ENCODE results near the gene CPNE5.

Gene CPNE5

DNA sequence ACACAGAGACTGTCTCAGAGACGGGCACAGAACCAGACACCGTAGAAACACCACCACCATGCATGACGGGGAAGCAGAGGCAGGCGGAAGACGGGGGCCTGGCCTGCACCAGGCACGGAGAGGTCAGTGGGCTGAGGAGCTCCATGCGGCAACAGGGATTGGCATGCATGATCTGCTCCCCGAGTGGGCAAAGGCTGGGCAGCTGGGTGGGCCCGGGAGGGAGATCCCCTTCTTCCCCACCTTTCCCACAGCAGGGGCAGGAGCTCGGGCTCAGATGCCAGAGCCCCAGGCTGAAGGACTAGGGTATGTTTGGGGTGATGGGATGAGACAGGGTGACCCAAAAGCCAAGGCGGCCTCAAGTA, 98.4 kb downstream of the CPNE5 start:
- Histone ChIP-seq H3K9ac (ENCODE audit: low read length) (no peak overlapping the region), H3K36me3 (replicated peaks; ENCODE audit: insufficient read depth, low read length) (no peaks in the 10 kb centered on the region), H3K4me3 (ENCODE audit: low read length) (no peak overlapping the region), H3K4me1 (ENCODE audit: low read length) (no peaks in the 10 kb centered on the region), H3F3A (ENCODE audit: insufficient read depth, low read length) (no peaks in the 10 kb centered on the region), H4K20me1 (ENCODE audit: insufficient read depth, low read length) (no peaks in the 10 kb centered on the region), H3K4me2 (ENCODE audit: low read depth, low read length) (no peak overlapping the region), H2AFZ (ENCODE audit: low read length) (no peak overlapping the region), H3K79me2 (ENCODE audit: low read length) (no peaks in the 10 kb centered on the region), H3K9me3 (replicated peaks; ENCODE audit: insufficient read depth, low read length) (no peaks in the 10 kb centered on the region), H3K27me3 (replicated peaks; ENCODE audit: insufficient read depth, low read length) (no peaks in the 10 kb centered on the region), H3K9me2 (replicated peaks; ENCODE audit: insufficient read depth, low read length) (no peaks in the 10 kb centered on the region), H3K27ac (ENCODE audit: low read length) (no peak overlapping the region)
- no peak for DNase-seq
- TF ChIP-seq EZH2phosphoT487 (IDR thresholded peaks at IDR 0.05; ENCODE audit: low read length) = no peak
- no peak for TF ChIP-seq EZH2 (optimal IDR thresholded peaks at IDR 0.05; ENCODE audit: low read depth, low read length)
- TF ChIP-seq, protein P1, sequence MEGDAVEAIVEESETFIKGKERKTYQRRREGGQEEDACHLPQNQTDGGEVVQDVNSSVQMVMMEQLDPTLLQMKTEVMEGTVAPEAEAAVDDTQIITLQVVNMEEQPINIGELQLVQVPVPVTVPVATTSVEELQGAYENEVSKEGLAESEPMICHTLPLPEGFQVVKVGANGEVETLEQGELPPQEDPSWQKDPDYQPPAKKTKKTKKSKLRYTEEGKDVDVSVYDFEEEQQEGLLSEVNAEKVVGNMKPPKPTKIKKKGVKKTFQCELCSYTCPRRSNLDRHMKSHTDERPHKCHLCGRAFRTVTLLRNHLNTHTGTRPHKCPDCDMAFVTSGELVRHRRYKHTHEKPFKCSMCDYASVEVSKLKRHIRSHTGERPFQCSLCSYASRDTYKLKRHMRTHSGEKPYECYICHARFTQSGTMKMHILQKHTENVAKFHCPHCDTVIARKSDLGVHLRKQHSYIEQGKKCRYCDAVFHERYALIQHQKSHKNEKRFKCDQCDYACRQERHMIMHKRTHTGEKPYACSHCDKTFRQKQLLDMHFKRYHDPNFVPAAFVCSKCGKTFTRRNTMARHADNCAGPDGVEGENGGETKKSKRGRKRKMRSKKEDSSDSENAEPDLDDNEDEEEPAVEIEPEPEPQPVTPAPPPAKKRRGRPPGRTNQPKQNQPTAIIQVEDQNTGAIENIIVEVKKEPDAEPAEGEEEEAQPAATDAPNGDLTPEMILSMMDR (IDR thresholded peaks at IDR 0.05; ENCODE audit: low read length) = no peak

DNA sequence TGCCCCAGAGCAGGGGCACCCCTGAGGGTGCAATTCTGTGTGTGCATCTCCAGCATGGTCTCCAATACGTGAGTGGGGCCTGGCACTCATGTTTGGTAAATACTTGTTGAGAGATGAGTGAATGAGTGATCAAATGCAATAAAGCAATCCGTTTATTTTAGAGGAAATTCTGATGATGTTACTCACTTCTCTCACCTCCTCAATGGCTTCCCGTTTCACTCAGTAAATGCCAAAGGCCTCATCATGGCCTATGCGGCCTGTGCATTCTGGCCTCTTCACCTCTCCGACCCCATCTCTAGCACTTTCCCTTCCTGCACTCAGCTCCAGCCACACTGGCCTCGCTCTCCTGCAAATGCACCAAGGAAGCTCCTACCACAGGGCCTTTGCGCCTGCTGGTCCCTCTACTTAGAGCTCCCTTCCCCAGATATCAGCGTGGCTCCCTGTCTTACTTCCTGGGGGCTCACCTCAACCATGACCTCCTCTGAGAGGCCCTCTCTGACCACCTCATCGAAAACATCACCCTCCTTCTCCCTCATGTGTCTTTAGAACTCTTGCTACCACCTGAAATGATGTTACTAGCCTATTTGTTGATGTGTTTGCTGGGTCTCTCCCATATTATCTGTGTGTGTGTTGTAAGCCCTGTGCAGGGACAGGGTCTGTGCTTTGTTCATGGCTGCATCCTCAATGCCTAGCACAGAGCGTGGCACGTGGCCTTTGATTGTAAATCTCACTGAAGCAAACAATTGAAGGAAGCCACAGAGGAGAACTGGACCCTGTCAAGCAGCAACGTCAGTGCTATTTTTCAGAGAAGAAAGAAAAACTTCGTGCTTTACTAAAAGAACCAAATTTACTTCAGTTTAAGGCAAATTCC, 99.1 kb downstream of the CPNE5 start:
- no peaks in the 10 kb centered on the region for H3K4me1 ChIP-seq (ENCODE audit: low read length)
- no peaks in the 10 kb centered on the region for H3K9me2 ChIP-seq (replicated peaks; ENCODE audit: insufficient read depth, low read length)
- no peak overlapping the region for H3K4me2 ChIP-seq (ENCODE audit: low read depth, low read length)
- H3K9me3 ChIP-seq (replicated peaks; ENCODE audit: insufficient read depth, low read length) = no peaks in the 10 kb centered on the region
- no peaks in the 10 kb centered on the region for H3K36me3 ChIP-seq (replicated peaks; ENCODE audit: insufficient read depth, low read length)
- H3K27me3 ChIP-seq (replicated peaks; ENCODE audit: insufficient read depth, low read length) = no peaks in the 10 kb centered on the region
- H4K20me1 ChIP-seq (ENCODE audit: insufficient read depth, low read length) = no peaks in the 10 kb centered on the region
- H3K79me2 ChIP-seq (ENCODE audit: low read length) = no peaks in the 10 kb centered on the region
- TF ChIP-seq EZH2 (optimal IDR thresholded peaks at IDR 0.05; ENCODE audit: low read depth, low read length) (no peak), EZH2phosphoT487 (IDR thresholded peaks at IDR 0.05; ENCODE audit: low read length) (no peak)
- TF ChIP-seq, protein P1 (IDR thresholded peaks at IDR 0.05; ENCODE audit: low read length) = no peak
- H3F3A ChIP-seq (ENCODE audit: insufficient read depth, low read length) = no peaks in the 10 kb centered on the region
- no peak for DNase-seq
- H2AFZ ChIP-seq (ENCODE audit: low read length) = no peak overlapping the region
- no peak overlapping the region for H3K4me3 ChIP-seq (ENCODE audit: low read length)
- no peak overlapping the region for H3K27ac ChIP-seq (ENCODE audit: low read length)
- no peak overlapping the region for H3K9ac ChIP-seq (ENCODE audit: low read length)

DNA sequence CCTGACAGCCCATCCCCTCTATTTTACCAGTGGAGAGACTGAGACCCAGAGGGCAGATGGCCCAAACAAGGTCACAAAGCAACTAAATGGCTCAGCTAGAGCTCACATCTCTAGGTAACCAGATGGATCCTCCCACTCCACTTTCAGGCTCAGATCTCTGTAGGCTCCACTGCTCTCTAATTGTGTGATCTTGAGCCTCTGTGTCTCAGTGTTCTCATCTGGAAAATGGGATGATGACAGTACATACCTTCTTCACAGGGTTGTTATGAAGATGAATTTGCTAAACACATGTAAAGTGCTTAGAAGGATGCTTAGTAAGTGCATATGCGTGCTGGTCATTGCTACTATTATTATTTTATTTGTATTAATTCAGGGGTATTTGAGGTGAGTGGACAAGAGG, 101.1 kb downstream of the CPNE5 start:
- Histone ChIP-seq H3K36me3 (replicated peaks; ENCODE audit: insufficient read depth, low read length) (no peaks in the 10 kb centered on the region), H3K4me1 (ENCODE audit: low read length) (no peaks in the 10 kb centered on the region), H3K79me2 (ENCODE audit: low read length) (no peaks in the 10 kb centered on the region), H3K4me2 (ENCODE audit: low read depth, low read length) (no peak overlapping the region), H3K27ac (ENCODE audit: low read length) (no peak overlapping the region), H4K20me1 (ENCODE audit: insufficient read depth, low read length) (no peaks in the 10 kb centered on the region), H2AFZ (ENCODE audit: low read length) (no peak overlapping the region), H3K9ac (ENCODE audit: low read length) (no peak overlapping the region), H3K27me3 (replicated peaks; ENCODE audit: insufficient read depth, low read length) (no peaks in the 10 kb centered on the region), H3F3A (ENCODE audit: insufficient read depth, low read length) (no peaks in the 10 kb centered on the region), H3K4me3 (ENCODE audit: low read length) (no peak overlapping the region), H3K9me2 (replicated peaks; ENCODE audit: insufficient read depth, low read length) (no peaks in the 10 kb centered on the region), H3K9me3 (replicated peaks; ENCODE audit: insufficient read depth, low read length) (no peaks in the 10 kb centered on the region)
- TF ChIP-seq EZH2phosphoT487 (IDR thresholded peaks at IDR 0.05; ENCODE audit: low read length) = no peak
- TF ChIP-seq, protein P1 (IDR thresholded peaks at IDR 0.05; ENCODE audit: low read length) = no peak
- TF ChIP-seq EZH2 (optimal IDR thresholded peaks at IDR 0.05; ENCODE audit: low read depth, low read length) = no peak
- no peak for DNase-seq

All from MM.1S (cell line).